ENCODE results near the gene GMCL2. TPM values are rescaled to one million over a fixed set of nuclear protein-coding genes. Genes with fewer than 3 reads are reported as not detected.
A peak's percentile ranks its signal among the peaks of the same experiment; 100 is the strongest.

The GMCL2 gene
- total RNA-seq, 2 donors from 2014 or later: not detected

DNA sequence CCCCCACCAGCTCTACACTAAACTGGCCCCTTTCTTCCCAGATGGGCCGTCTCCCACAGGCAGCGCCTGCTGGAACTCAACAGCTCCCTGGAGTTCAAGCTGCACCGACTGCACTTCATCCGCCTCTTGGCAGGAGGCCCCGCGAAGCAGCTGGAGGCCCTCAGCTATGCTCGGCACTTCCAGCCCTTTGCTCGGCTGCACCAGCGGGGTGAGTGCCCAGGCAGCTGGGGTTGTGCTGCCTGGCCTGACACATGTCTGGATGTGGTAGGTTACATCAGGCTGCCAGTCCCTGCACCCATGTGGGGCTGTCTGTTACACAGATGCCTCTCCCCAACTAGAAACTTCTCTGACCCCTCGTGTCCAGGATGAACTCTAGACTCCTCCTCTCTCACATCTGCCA is 43.3 kb downstream of the GMCL2 start:
- DNase-seq (ENCODE audit: low spot score in 2 of 2) (no peak), ATAC-seq (no peak)
- no peaks in the 10 kb centered on the region for H3K9me3 Mint-ChIP-seq
- peak overlapping the region in 1 of 2 donors; percentile 48 for H3K27ac Mint-ChIP-seq
- peaks cover 10 to 13% of the 10 kb centered on the region in 2 donors for H3K36me3 Mint-ChIP-seq

DNA sequence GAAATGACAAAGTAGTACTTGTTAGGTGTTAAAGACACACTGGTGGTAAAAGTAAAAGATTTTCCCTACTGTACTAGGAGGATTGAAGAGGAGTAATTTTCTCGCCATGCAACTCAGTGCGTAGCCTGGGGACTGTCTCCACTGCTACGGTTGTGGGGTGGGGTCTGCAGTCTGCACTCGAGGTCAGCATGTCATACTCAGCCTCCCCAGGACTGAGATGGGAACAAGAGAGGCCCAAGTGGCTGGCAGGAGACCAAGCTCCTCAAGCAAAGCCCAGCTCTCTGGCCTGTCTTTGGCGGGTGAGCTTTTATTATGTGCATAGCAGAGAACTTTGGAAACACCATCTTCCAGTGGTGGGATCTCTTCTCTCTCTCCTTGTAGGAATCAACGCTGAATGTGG is 43.9 kb downstream of the GMCL2 start:
- DNase-seq (ENCODE audit: low spot score in 2 of 2) (no peak), ATAC-seq (no peak)
- Mint-ChIP-seq H3K27ac (peak overlapping the region in 1 of 2 donors; percentile 46), H3K36me3 (peaks cover 6 to 10% of the 10 kb centered on the region in 2 donors), H3K9me3 (no peaks in the 10 kb centered on the region)

DNA sequence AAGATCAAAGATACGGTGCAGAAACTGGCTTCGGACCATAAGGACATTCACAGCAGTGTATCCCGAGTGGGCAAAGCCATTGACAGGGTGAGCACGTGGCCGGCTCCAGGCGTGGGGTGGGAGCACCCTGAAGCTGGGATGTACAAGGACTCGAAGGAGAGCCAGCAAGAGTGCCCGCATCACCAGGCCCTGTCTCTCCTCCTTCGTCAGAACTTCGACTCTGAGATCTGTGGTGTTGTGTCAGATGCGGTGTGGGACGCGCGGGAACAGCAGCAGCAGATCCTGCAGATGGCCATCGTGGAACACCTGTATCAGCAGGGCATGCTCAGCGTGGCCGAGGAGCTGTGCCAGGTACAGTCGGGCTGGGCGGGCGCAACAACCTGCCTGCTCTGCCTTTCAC is 44.5 kb downstream of the GMCL2 start:
- ATAC-seq: no peak
- DNase-seq (ENCODE audit: low spot score in 2 of 2): no peak
- Mint-ChIP-seq H3K27ac (peak overlapping the region in 1 of 2 donors; percentile 46), H3K36me3 (peaks cover 0 to 10% of the 10 kb centered on the region in 2 donors), H3K9me3 (no peaks in the 10 kb centered on the region)

DNA sequence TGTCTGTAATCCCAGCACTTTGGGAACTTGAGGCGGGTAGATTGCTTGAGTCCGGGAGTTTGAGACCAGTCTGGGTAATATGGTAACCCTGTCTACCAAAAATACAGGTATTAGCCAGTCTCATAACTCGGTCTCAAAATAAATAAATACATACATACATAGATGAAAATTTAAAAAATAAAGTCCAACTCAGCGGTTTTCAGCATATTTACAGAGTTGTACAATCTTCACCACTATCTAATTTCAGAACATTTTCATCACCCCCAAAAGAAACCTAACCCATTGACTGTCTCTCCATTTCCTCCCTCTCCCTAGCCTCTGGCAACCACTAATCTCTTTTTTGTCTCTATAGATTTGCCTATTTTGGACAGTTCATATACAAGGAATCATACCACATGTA is 45.6 kb downstream of the GMCL2 start:
- DNase-seq (ENCODE audit: low spot score in 2 of 2): no peak
- no peak for ATAC-seq
- Mint-ChIP-seq H3K36me3 (peaks cover 0 to 10% of the 10 kb centered on the region in 2 donors), H3K9me3 (no peaks in the 10 kb centered on the region), H3K27ac (no peak overlapping the region)

DNA sequence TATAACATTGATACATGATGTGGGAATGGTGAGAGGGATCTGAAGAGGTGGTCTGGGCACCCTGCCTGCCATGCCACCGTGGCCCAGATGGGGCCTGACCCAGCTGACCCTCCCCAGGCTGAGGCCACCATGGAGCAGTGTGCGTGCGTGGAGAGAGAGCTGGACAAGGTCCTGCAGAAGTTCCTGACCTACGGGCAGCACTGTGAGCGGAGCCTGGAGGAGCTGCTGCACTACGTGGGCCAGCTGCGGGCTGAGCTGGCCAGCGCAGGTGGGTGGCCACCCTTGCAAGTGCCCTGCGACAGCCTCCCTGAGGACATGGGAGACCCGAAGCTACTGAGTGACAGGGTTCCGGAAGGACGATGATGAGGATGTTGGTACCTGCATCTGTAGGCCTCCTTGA is 49.2 kb downstream of the GMCL2 start:
- no peaks in the 10 kb centered on the region for H3K36me3 Mint-ChIP-seq
- no peak for DNase-seq (ENCODE audit: low spot score in 2 of 2)

DNA sequence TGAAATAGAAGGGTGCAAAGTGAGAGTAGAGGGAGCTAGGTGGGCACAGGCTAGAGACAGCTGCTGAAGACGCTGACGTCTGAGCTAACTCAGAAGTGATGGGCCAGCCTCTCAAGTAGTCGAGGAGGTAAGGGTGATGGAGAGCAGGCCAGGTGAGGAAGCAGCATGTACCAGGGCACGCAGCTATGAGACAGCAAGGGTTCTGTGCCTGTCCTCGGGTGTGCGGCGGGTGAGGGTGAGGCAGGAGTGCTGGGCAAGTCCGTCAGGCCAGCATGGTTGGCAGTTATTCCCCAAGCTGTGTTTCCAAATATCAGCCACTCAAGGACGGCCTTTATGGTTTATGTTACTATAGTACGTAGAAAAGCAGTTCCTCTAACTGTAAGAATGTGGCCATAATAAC is 50.2 kb downstream of the GMCL2 start:
- no peak for DNase-seq (ENCODE audit: low spot score in 2 of 2)
- H3K36me3 Mint-ChIP-seq: peaks cover 0 to under 1% of the 10 kb centered on the region in 2 donors
- no peak overlapping the region for H3K27ac Mint-ChIP-seq

More for the DNA sequence above, 49.2 kb downstream of the GMCL2 start:
- H3K27ac Mint-ChIP-seq: no peak overlapping the region
- peak in 1 of 2 donors; percentile 17 for ATAC-seq
- no peaks in the 10 kb centered on the region for H3K9me3 Mint-ChIP-seq

More for the DNA sequence above, 50.2 kb downstream of the GMCL2 start:
- ATAC-seq: peak in 1 of 2 donors; percentile 24
- no peaks in the 10 kb centered on the region for H3K9me3 Mint-ChIP-seq

Other genes starting within 250 kb of the GMCL2 start
- gene PROP1, start 191.1 kb downstream of the GMCL2 start, total RNA-seq: not detected
- gene N4BP3, start 73.8 kb downstream of the GMCL2 start, total RNA-seq: 1 to 10 TPM in 1 of 2 donors, under 1 TPM in 1; 0.80 to 5.7 TPM
- gene RMND5B, start 56.4 kb downstream of the GMCL2 start, total RNA-seq: 10 to 100 TPM; 29.2 to 34.0 TPM
- 100 to 1,000 TPM; 191 to 220 TPM for gene NHP2, start 33.5 kb downstream of the GMCL2 start, total RNA-seq
- gene HNRNPAB, start 17.2 kb upstream of the GMCL2 start, total RNA-seq: 100 to 1,000 TPM; 232 to 253 TPM
- 10 to 100 TPM; 51.1 to 97.6 TPM for gene PHYKPL, start 45.4 kb upstream of the GMCL2 start, total RNA-seq

Data from activated naive CD4-positive, alpha-beta T cell treated with anti-CD3 and anti-CD28 coated beads, Interleukin-2, amount 50 U/mL, for 72 hours (primary cell).